ENCODE measurements around the gene ACSS1. TPM values are rescaled to one million over a fixed set of nuclear protein-coding genes. Genes with fewer than 3 reads are reported as not detected.

Gene ACSS1
- total RNA-seq, 1 experiment from 2014 or later, result 0.61 TPM

DNA sequence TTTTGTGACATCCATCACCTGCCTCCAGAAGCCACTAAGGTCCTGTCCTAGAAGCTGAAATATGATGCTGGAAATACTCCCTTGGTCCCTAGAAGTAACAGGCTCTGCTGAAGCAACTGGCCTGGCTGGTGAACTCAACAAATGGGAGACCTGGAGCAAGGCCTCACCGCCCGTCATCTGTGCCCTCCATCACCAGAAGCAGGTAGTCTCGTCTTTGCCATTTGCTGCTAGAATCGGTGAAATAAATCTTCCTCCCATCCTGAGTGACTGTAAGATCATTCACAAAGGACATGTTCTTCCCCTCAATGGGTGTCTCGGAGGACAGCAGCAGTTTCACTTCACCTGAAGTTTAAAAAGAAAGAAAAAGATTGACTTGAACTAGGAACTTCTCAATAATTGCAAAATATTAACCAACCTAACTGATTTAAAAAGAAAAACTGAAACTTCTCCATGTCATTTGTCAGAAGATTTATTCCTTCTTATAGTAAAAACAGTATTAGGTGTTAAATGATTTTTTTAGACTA lies 87.8 kb downstream of the ACSS1 start:
- Histone ChIP-seq H3K27ac (ENCODE audit: insufficient read length, low read depth, low read length) (no peak overlapping the region), H3K23ac (ENCODE audit: insufficient read length, low read depth, low read length) (no peak overlapping the region), H3K4ac (ENCODE audit: low read depth, low read length) (no peak overlapping the region), H2AFZ (ENCODE audit: low read length) (no peak overlapping the region), H4K5ac (ENCODE audit: insufficient read length, low read depth, low read length) (no peak overlapping the region), H2BK5ac (ENCODE audit: insufficient read length, low read length) (no peak overlapping the region), H3K79me2 (ENCODE audit: insufficient read depth, low read length) (no peaks in the 10 kb centered on the region), H3K27me3 (ENCODE audit: insufficient read depth, low read length) (no peaks in the 10 kb centered on the region), H3T11ph (ENCODE audit: low read length) (no peak overlapping the region), H3K56ac (ENCODE audit: insufficient read length, low read depth, low read length) (no peak overlapping the region), H3K4me1 (ENCODE audit: insufficient read depth, low read length) (no peaks in the 10 kb centered on the region), H4K8ac (replicated peaks; ENCODE audit: insufficient read length, low read depth, low read length) (no peak overlapping the region), H2BK120ac (ENCODE audit: low read depth, low read length, poor library complexity, severe bottlenecking) (no peak overlapping the region), H2BK15ac (ENCODE audit: low read depth, low read length) (no peak overlapping the region), H3K18ac (ENCODE audit: insufficient read length, low read depth, low read length) (no peak overlapping the region), H3K79me1 (ENCODE audit: insufficient read depth, low read depth, low read length, poor library complexity, severe bottlenecking) (no peaks in the 10 kb centered on the region), H3K14ac (ENCODE audit: insufficient read depth, low read length) (no peak overlapping the region), H3K23me2 (ENCODE audit: insufficient read length, low read depth, low read length, poor library complexity, severe bottlenecking) (no peaks in the 10 kb centered on the region), H4K91ac (ENCODE audit: insufficient read length, low read depth, low read length) (no peak overlapping the region), H2BK12ac (ENCODE audit: insufficient read length, low read depth, low read length) (no peak overlapping the region), H2AK5ac (ENCODE audit: insufficient read length, low read length) (no peak overlapping the region), H4K20me1 (ENCODE audit: control insufficient read depth, insufficient read depth, insufficient read length) (no peaks in the 10 kb centered on the region), H3K9ac (ENCODE audit: extremely low read depth, insufficient read length, low read length) (no peak overlapping the region), H3K4me2 (ENCODE audit: insufficient read depth, insufficient read length, low read length) (no peak overlapping the region), H2BK20ac (ENCODE audit: low read depth, low read length, poor library complexity, severe bottlenecking) (no peak overlapping the region), H3K9me3 (ENCODE audit: control insufficient read depth, low read depth, low read length) (no peaks in the 10 kb centered on the region)
- Mint-ChIP-seq H3K4me1 (no peaks in the 10 kb centered on the region), H3K27me3 (ENCODE audit: low read depth) (no peaks in the 10 kb centered on the region), H3K9me3 (no peaks in the 10 kb centered on the region), H3K27ac (no peak overlapping the region), H3K36me3 (ENCODE audit: insufficient read depth in 1 of 3, low read depth in 3 of 3) (peaks cover 30 to 67% (median 45%) of the 10 kb centered on the region in 3 experiments; a peak in 6 of 7 replicates), H3K4me3 (no peak overlapping the region)
- WGBS (ENCODE audit: extremely low coverage, insufficient read length, low lambda C conversion rate), result no CpG with 5 or more reads among the region's 5 CpGs
- TF ChIP-seq, protein P1, sequence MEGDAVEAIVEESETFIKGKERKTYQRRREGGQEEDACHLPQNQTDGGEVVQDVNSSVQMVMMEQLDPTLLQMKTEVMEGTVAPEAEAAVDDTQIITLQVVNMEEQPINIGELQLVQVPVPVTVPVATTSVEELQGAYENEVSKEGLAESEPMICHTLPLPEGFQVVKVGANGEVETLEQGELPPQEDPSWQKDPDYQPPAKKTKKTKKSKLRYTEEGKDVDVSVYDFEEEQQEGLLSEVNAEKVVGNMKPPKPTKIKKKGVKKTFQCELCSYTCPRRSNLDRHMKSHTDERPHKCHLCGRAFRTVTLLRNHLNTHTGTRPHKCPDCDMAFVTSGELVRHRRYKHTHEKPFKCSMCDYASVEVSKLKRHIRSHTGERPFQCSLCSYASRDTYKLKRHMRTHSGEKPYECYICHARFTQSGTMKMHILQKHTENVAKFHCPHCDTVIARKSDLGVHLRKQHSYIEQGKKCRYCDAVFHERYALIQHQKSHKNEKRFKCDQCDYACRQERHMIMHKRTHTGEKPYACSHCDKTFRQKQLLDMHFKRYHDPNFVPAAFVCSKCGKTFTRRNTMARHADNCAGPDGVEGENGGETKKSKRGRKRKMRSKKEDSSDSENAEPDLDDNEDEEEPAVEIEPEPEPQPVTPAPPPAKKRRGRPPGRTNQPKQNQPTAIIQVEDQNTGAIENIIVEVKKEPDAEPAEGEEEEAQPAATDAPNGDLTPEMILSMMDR (conservative IDR thresholded peaks at IDR 0.05), result no peak
- DNase-seq, result peak; percentile 4

All from H9 (cell line).